Measurements from ENCODE around the gene LTC4S. TPM values are rescaled to one million over a fixed set of nuclear protein-coding genes. Genes with fewer than 3 reads are reported as not detected.

LTC4S gene
- total and polyA plus RNA-seq, 9 of the 15 experiments (the other 6 are each of a cell fraction or from before 2014, with no cell fraction given): 0.17 to 0.77 (median 0.75) TPM; not detected in 6

DNA sequence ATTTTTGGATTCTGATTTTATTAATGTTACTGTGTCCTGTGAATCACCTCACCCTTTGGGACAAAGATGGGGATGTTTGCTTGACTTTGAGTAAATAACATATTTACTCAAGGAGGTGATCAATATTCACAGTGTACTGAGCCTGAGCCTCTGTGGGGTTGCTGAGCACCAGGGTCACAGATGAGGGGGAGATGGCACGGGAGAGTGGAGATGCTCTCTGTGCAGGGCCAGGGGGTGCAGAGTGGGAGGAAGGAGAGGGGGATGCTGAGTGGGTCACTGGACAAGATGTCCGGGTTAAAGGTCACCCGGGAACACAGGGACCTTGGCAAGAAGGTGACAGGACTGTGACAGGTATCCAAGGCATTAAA is 30.9 kb downstream of the LTC4S start:
- Histone ChIP-seq H3K36me3 (ENCODE audit: control insufficient read depth, insufficient read depth, low read length) (peaks cover 81% of the 10 kb centered on the region; the same call in 2 of the 3 replicates), H3K27ac (ENCODE audit: extremely low read depth, low read depth, low read length) (no peak overlapping the region), H3K4me3 (no peak overlapping the region), H3K4me2 (ENCODE audit: insufficient read depth, low read length) (no peak overlapping the region), H3K27me3 (ENCODE audit: control insufficient read depth in 2 of 2, insufficient read depth in 2 of 2, low read length in 2 of 2) (no peaks in the 10 kb centered on the region), H3K79me2 (ENCODE audit: control insufficient read depth, insufficient read depth, low read length) (peaks cover 51% of the 10 kb centered on the region), H3K9me3 (replicated peaks; ENCODE audit: control insufficient read depth, insufficient read depth, low read depth, low read length) (no peaks in the 10 kb centered on the region), H3K4me1 (replicated peaks in 1 of 2; ENCODE audit: control insufficient read depth in 2 of 2, insufficient read depth in 2 of 2, low read length in 2 of 2) (peaks cover 20 to 44% of the 10 kb centered on the region in 2 experiments), H4K20me1 (replicated peaks; ENCODE audit: control insufficient read depth, insufficient read depth, low read length) (peaks cover 30% of the 10 kb centered on the region), H3K9me1 (ENCODE audit: control insufficient read depth, insufficient read depth, low read length) (peaks cover 18% of the 10 kb centered on the region), H2AFZ (ENCODE audit: low read depth, low read length) (no peak overlapping the region), H3K9ac (ENCODE audit: insufficient read depth in 1 of 2, low read depth in 2 of 2, low read length in 2 of 2) (no peak overlapping the region)
- DNase-seq (ENCODE audit: extremely low read depth in 1 of 4, low spot score in 3 of 4): peak in 1 of 4 experiments; percentile 12
- ChIA-PET POLR2A (no interaction called here), CTCF (ENCODE audit: low intra/inter-chr PET ratio) (no interaction called here)
- BruUV-seq (replicated peaks): no TSS peak
- in situ Hi-C loops (cut with MboI) (no loop called here), intact Hi-C loops (cut with micrococcal nuclease) (loop anchor here (5.0 kb wide), 2 partner anchors 33 to 202 kb away; partner anchors contain the start of genes HNRNPH1 and MRNIP)
- WGBS (ENCODE audit: insufficient coverage, low coverage, missing lambda C conversion rate): 95% methylated on average over 3 of the region's 3 CpGs
- no peak for TF ChIP-seq ZNF217 (CRISPR knock-in tag; IDR thresholded peaks at IDR 0.05)
- 0 out of 2 replicates have a peak, but pooled peaks have one; percentile 18 for TF ChIP-seq ELF2 (CRISPR knock-in tag; IDR thresholded peaks at IDR 0.05)
- TF ChIP-seq, protein P1, sequence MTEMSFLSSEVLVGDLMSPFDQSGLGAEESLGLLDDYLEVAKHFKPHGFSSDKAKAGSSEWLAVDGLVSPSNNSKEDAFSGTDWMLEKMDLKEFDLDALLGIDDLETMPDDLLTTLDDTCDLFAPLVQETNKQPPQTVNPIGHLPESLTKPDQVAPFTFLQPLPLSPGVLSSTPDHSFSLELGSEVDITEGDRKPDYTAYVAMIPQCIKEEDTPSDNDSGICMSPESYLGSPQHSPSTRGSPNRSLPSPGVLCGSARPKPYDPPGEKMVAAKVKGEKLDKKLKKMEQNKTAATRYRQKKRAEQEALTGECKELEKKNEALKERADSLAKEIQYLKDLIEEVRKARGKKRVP (CRISPR knock-in tag; IDR thresholded peaks at IDR 0.05): no peak
- peak; percentile 1 for TF ChIP-seq KDM5B (IDR thresholded peaks at IDR 0.05; ENCODE audit: insufficient replicate concordance, low read depth, low read length)
- no peak for TF ChIP-seq ZNF551 (CRISPR knock-in tag; IDR thresholded peaks at IDR 0.05)
- no peak for TF ChIP-seq TAF7 (tag; IDR thresholded peaks at IDR 0.05)
- TF ChIP-seq FOSL1 (tag; conservative IDR thresholded peaks at IDR 0.05): no peak
- no peak for TF ChIP-seq SIX5 (IDR thresholded peaks at IDR 0.05; ENCODE audit: borderline replicate concordance in 1 of 2, insufficient read depth in 1 of 2, low read depth in 1 of 2, low read length in 2 of 2)
- TF ChIP-seq NR3C1 (CRISPR knock-in tag; IDR thresholded peaks at IDR 0.05): no peak
- TF ChIP-seq POLR2AphosphoS5 (IDR thresholded peaks at IDR 0.05; ENCODE audit: control insufficient read depth, insufficient read depth, low read depth, low read length): peak; percentile 6; the same call in 1 of the 2 replicates
- TF ChIP-seq NCOR1 (IDR thresholded peaks at IDR 0.05): no peak
- TF ChIP-seq, protein P2, sequence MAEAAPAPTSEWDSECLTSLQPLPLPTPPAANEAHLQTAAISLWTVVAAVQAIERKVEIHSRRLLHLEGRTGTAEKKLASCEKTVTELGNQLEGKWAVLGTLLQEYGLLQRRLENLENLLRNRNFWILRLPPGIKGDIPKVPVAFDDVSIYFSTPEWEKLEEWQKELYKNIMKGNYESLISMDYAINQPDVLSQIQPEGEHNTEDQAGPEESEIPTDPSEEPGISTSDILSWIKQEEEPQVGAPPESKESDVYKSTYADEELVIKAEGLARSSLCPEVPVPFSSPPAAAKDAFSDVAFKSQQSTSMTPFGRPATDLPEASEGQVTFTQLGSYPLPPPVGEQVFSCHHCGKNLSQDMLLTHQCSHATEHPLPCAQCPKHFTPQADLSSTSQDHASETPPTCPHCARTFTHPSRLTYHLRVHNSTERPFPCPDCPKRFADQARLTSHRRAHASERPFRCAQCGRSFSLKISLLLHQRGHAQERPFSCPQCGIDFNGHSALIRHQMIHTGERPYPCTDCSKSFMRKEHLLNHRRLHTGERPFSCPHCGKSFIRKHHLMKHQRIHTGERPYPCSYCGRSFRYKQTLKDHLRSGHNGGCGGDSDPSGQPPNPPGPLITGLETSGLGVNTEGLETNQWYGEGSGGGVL (CRISPR knock-in tag; IDR thresholded peaks at IDR 0.05): no peak
- no peak for ATAC-seq
- FAIRE-seq: no peak

Measured in K562 (cell line).